ENCODE results near the gene FOXJ1. TPM values are rescaled to one million over a fixed set of nuclear protein-coding genes. Genes with fewer than 3 reads are reported as not detected.

Gene FOXJ1
- total RNA-seq, 1 experiment from 2014 or later = 0.28 TPM

- ATAC-seq = no peak
- TF ChIP-seq POLR2AphosphoS5 (IDR thresholded peaks at IDR 0.05; ENCODE audit: low read depth, low read length) = no peak
- no peak for TF ChIP-seq TCF7L2 (IDR thresholded peaks at IDR 0.05; ENCODE audit: low read depth, low read length)
- no peak for TF ChIP-seq CTCF (IDR thresholded peaks at IDR 0.05)
- TF ChIP-seq REST (IDR thresholded peaks at IDR 0.05; ENCODE audit: insufficient read depth in 1 of 2, low read depth in 2 of 2, low read length in 1 of 2) = no peak
- TF ChIP-seq SIN3A (IDR thresholded peaks at IDR 0.05; ENCODE audit: borderline replicate concordance, insufficient read depth, low read depth, low read length) = no peak
- Histone ChIP-seq H3K27ac (ENCODE audit: low read length) (no peak overlapping the region), H3K4me1 (ENCODE audit: control insufficient read depth, insufficient read depth, low read length) (no peaks in the 10 kb centered on the region), H3K4me3 (ENCODE audit: low read depth in 2 of 2, low read length in 2 of 2) (no peak overlapping the region), H3K36me3 (ENCODE audit: control insufficient read depth, insufficient read depth, low read length) (no peaks in the 10 kb centered on the region), H3K27me3 (ENCODE audit: control insufficient read depth, insufficient read depth, low read length) (no peaks in the 10 kb centered on the region), H3K9me3 (ENCODE audit: control insufficient read depth, insufficient read depth, low read depth, low read length) (no peaks in the 10 kb centered on the region)
- CTCF ChIA-PET = no interaction called here
- intact Hi-C loops (cut with micrococcal nuclease; ENCODE audit: unreplicated experiment) = no loop called here
- POLR2A ChIA-PET = no interaction called here
- in situ Hi-C loops (cut with HindIII; ENCODE audit: low pct_unique_long_range_greater_than_20kb, low sequenced_read_pairs) = no loop called here
- no TSS peak for BruUV-seq (replicated peaks)
- DNase-seq (ENCODE audit: low read depth, low spot score) = no peak
Measured at GRCh38 chr17:76149214-76149613, 8.2 kb upstream of the FOXJ1 start.

GRCh38 chr17:76148015-76148326 lies 6.9 kb upstream of the FOXJ1 start:
- no peaks in the 10 kb centered on the region for H3K27me3 ChIP-seq (ENCODE audit: control insufficient read depth, insufficient read depth, low read length)
- intact Hi-C loops (cut with micrococcal nuclease; ENCODE audit: unreplicated experiment) (no loop called here), in situ Hi-C loops (cut with HindIII; ENCODE audit: low pct_unique_long_range_greater_than_20kb, low sequenced_read_pairs) (no loop called here)
- CTCF ChIA-PET = interaction anchor here (0.7 kb wide), 3 partner anchors 10 to 62 kb away, joined by 7 read pairs; no protein-coding TSS in a partner anchor
- no peak overlapping the region for H3K27ac ChIP-seq (ENCODE audit: low read length)
- no peak for TF ChIP-seq POLR2AphosphoS5 (IDR thresholded peaks at IDR 0.05; ENCODE audit: low read depth, low read length)
- TF ChIP-seq CTCF (IDR thresholded peaks at IDR 0.05) = no peak
- TF ChIP-seq TCF7L2 (IDR thresholded peaks at IDR 0.05; ENCODE audit: low read depth, low read length) = no peak
- no peak for TF ChIP-seq REST (IDR thresholded peaks at IDR 0.05; ENCODE audit: insufficient read depth in 1 of 2, low read depth in 2 of 2, low read length in 1 of 2)
- no peak for TF ChIP-seq SIN3A (IDR thresholded peaks at IDR 0.05; ENCODE audit: borderline replicate concordance, insufficient read depth, low read depth, low read length)
- ATAC-seq (no peak), DNase-seq (ENCODE audit: low read depth, low spot score) (no peak)
- H3K9me3 ChIP-seq (ENCODE audit: control insufficient read depth, insufficient read depth, low read depth, low read length) = no peaks in the 10 kb centered on the region
- BruUV-seq (replicated peaks) = no TSS peak
- POLR2A ChIA-PET = no interaction called here
- no peaks in the 10 kb centered on the region for H3K36me3 ChIP-seq (ENCODE audit: control insufficient read depth, insufficient read depth, low read length)
- H3K4me1 ChIP-seq (ENCODE audit: control insufficient read depth, insufficient read depth, low read length) = no peaks in the 10 kb centered on the region
- no peak overlapping the region for H3K4me3 ChIP-seq (ENCODE audit: low read depth in 2 of 2, low read length in 2 of 2)

All from Panc1 (cell line).